HepG2 (cell line): Measurements from ENCODE around the gene CDK2. TPM values are rescaled to one million over a fixed set of nuclear protein-coding genes. Genes with fewer than 3 reads are reported as not detected.

Experiments used
- CBX2 ChIP-seq, 2 experiments: fragments of 200-600 bp in 1 of 2; sonication (generic); formaldehyde crosslinking in 1 of 2; IDR thresholded peaks; 2 replicates each; pipeline versions ENCODE4 v1.7.0 to v1.8.1; 2018 to 2022; ENCODE audit warnings: low read depth in 2 of 2, low read length in 1 of 2, mild to moderate bottlenecking in 1 of 2, missing genetic modification reagents in 1 of 2
- CCDC6 ChIP-seq: sonication (generic); formaldehyde crosslinking; IDR thresholded peaks from 2 replicates; pipeline ENCODE4 v1.8.1; 2022; ENCODE audit warnings: mild to moderate bottlenecking, missing genetic modification reagents, moderate library complexity
- EEA1 ChIP-seq: sonication (generic); formaldehyde crosslinking; IDR thresholded peaks from 2 replicates; pipeline ENCODE4 v1.5.1; 2020; ENCODE audit warnings: mild to moderate bottlenecking, missing genetic modification reagents, borderline replicate concordance
- HNF4A ChIP-seq: sonication (generic); formaldehyde crosslinking; IDR thresholded peaks from 2 replicates; pipeline ENCODE4 v1.4.0; 2020; ENCODE audit warnings: missing genetic modification reagents
- HNRNPUL1 ChIP-seq: fragments of 200-400 bp; formaldehyde crosslinking; IDR thresholded peaks from 2 replicates; pipeline ENCODE4 v1.6.1; 2017; ENCODE audit warnings: low read depth, mild to moderate bottlenecking, low read length, moderate library complexity
- KLF13 ChIP-seq: sonication (generic); formaldehyde crosslinking; IDR thresholded peaks from 2 replicates; pipeline ENCODE4 v1.4.0; 2020; ENCODE audit warnings: mild to moderate bottlenecking, missing genetic modification reagents
- LRRFIP1 ChIP-seq: sonication (generic); formaldehyde crosslinking; conservative IDR thresholded peaks from 2 replicates; pipeline ENCODE4 v1.4.0; 2020; ENCODE audit warnings: missing genetic modification reagents
- PRPF4 ChIP-seq: fragments of 200-400 bp; formaldehyde crosslinking; IDR thresholded peaks from 2 replicates; pipeline ENCODE4 v1.6.1; 2016; ENCODE audit warnings: low read length, low read depth; ENCODE audit not compliant: poor library complexity, severe bottlenecking
- ZBTB21 ChIP-seq: sonication (generic); formaldehyde crosslinking; IDR thresholded peaks from 2 replicates; pipeline ENCODE4 v1.4.0; 2020; ENCODE audit warnings: missing genetic modification reagents
- ZNF274 ChIP-seq: sonication (generic); formaldehyde crosslinking; IDR thresholded peaks from 2 replicates; pipeline ENCODE4 v1.5.1; 2020; ENCODE audit warnings: mild to moderate bottlenecking, missing genetic modification reagents
- ZNF317 ChIP-seq: sonication (generic); formaldehyde crosslinking; IDR thresholded peaks from 2 replicates; pipeline ENCODE4 v1.5.0; 2020; ENCODE audit warnings: mild to moderate bottlenecking, missing genetic modification reagents
- ZNF335 ChIP-seq: sonication (generic); formaldehyde crosslinking; IDR thresholded peaks from 2 replicates; pipeline ENCODE4 v1.4.0; 2020; ENCODE audit warnings: missing genetic modification reagents
- ZNF589 ChIP-seq: sonication (generic); formaldehyde crosslinking; conservative IDR thresholded peaks from 2 replicates; pipeline ENCODE4 v1.8.0; 2022; ENCODE audit warnings: mild to moderate bottlenecking, moderate library complexity, missing genetic modification reagents
- ZNF891 ChIP-seq: sonication (generic); formaldehyde crosslinking; IDR thresholded peaks from 2 replicates; pipeline ENCODE4 v1.5.0; 2020; ENCODE audit warnings: mild to moderate bottlenecking, missing genetic modification reagents
- ZSCAN20 ChIP-seq: sonication (generic); formaldehyde crosslinking; IDR thresholded peaks from 2 replicates; pipeline ENCODE4 v1.4.0; 2020; ENCODE audit warnings: missing genetic modification reagents, mild to moderate bottlenecking, borderline replicate concordance
- polyA plus RNA-seq, 8 experiments: library from polyadenylated mRNA; depleted of rRNA in 3 of 8; stranded (reverse) in 7 of 8; unstranded in 1 of 8; fragments of >200 nt; fragmentation: Illumina TruSeq in 4 of 8; extraction: Trizol in 4 of 8; gene quantifications; 2 replicates each; pipeline versions ENCODE4 v1.2.1 to v1.2.3, GENCODE V29; 2011 to 2016; ENCODE audit warnings: low read depth in 4 of 8, missing spikeins in 1 of 8, mixed read lengths in 1 of 8; ENCODE audit not compliant: insufficient read depth in 1 of 8
- total RNA-seq, 5 experiments: library from RNA; depleted of rRNA; stranded (reverse); fragments of >200 nt; fragmentation: Illumina TruSeq; extraction: Trizol; gene quantifications; 2 replicates each; pipeline ENCODE4 v1.2.3, GENCODE V29; 2016; ENCODE audit warnings: low read depth in 1 of 5
- TF ChIP-seq, protein P1 (sequence below), 2 experiments: fragments of 450-650 bp in 1 of 2; sonication (generic) in 1 of 2; formaldehyde crosslinking in 1 of 2; IDR thresholded peaks; 2 replicates each; pipeline versions ENCODE4 v1.6.1 to v1.8.0; 2016 to 2022; ENCODE audit warnings: antibody characterized with exemption in 1 of 2, mild to moderate bottlenecking in 1 of 2, missing genetic modification reagents in 1 of 2
- TF ChIP-seq, protein P2 (sequence below): sonication (generic); formaldehyde crosslinking; IDR thresholded peaks from 2 replicates; pipeline ENCODE4 v1.4.0; 2020; ENCODE audit warnings: mild to moderate bottlenecking, missing genetic modification reagents

Gene CDK2
- total and polyA plus RNA-seq, 2 of the 13 experiments (the other 11 are each of a cell fraction or from before 2014, with no cell fraction given), result 47.5 to 52.6 TPM

GRCh38 chr12:55996715-55997534 is 30.3 kb downstream of the CDK2 start, which contains the start of gene SUOX (continued):
- TF ChIP-seq, protein P1, sequence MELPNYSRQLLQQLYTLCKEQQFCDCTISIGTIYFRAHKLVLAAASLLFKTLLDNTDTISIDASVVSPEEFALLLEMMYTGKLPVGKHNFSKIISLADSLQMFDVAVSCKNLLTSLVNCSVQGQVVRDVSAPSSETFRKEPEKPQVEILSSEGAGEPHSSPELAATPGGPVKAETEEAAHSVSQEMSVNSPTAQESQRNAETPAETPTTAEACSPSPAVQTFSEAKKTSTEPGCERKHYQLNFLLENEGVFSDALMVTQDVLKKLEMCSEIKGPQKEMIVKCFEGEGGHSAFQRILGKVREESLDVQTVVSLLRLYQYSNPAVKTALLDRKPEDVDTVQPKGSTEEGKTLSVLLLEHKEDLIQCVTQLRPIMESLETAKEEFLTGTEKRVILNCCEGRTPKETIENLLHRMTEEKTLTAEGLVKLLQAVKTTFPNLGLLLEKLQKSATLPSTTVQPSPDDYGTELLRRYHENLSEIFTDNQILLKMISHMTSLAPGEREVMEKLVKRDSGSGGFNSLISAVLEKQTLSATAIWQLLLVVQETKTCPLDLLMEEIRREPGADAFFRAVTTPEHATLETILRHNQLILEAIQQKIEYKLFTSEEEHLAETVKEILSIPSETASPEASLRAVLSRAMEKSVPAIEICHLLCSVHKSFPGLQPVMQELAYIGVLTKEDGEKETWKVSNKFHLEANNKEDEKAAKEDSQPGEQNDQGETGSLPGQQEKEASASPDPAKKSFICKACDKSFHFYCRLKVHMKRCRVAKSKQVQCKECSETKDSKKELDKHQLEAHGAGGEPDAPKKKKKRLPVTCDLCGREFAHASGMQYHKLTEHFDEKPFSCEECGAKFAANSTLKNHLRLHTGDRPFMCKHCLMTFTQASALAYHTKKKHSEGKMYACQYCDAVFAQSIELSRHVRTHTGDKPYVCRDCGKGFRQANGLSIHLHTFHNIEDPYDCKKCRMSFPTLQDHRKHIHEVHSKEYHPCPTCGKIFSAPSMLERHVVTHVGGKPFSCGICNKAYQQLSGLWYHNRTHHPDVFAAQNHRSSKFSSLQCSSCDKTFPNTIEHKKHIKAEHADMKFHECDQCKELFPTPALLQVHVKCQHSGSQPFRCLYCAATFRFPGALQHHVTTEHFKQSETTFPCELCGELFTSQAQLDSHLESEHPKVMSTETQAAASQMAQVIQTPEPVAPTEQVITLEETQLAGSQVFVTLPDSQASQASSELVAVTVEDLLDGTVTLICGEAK (IDR thresholded peaks at IDR 0.05), result no peak
- TF ChIP-seq, protein P1 (CRISPR knock-in tag; IDR thresholded peaks at IDR 0.05), result no peak
- peak; percentile 81 for TF ChIP-seq HNF4A (CRISPR knock-in tag)
- no peak for TF ChIP-seq ZBTB21 (CRISPR knock-in tag)
- no peak for TF ChIP-seq ZSCAN20 (CRISPR knock-in tag)
- TF ChIP-seq CCDC6 (CRISPR knock-in tag), result no peak
- TF ChIP-seq LRRFIP1 (CRISPR knock-in tag), result no peak
- TF ChIP-seq ZNF317 (CRISPR knock-in tag), result no peak; the same call in 1 of the 2 replicates
- no peak for TF ChIP-seq PRPF4
- TF ChIP-seq HNRNPUL1, result no peak
- peak; percentile 45; the same call in 1 of the 2 replicates for TF ChIP-seq ZNF891 (CRISPR knock-in tag)
- TF ChIP-seq ZNF335, result no peak
- TF ChIP-seq ZNF589 (CRISPR knock-in tag), result peak; percentile 70; the same call in 1 of the 2 replicates
- TF ChIP-seq CBX2 (IDR thresholded peaks at IDR 0.05; ENCODE audit: low read depth, low read length), result no peak
- no peak for TF ChIP-seq CBX2 (CRISPR knock-in tag; IDR thresholded peaks at IDR 0.05; ENCODE audit: low read depth)
- TF ChIP-seq EEA1, result no peak
- TF ChIP-seq, protein P2, sequence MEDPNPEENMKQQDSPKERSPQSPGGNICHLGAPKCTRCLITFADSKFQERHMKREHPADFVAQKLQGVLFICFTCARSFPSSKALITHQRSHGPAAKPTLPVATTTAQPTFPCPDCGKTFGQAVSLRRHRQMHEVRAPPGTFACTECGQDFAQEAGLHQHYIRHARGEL (CRISPR knock-in tag), result no peak
- TF ChIP-seq ZNF274, result peak; percentile 23; the same call in 1 of the 2 replicates
- no peak for TF ChIP-seq KLF13
